NCI-H446 (cell line): ENCODE measurements around the gene ZNF438.

ENCODE experiments used
- DNase-seq, 2 experiments: peaks; one replicate each; lab custom pipeline; 2025; lab: John Stamatoyannopoulos, UW

ZNF438 gene

DNA sequence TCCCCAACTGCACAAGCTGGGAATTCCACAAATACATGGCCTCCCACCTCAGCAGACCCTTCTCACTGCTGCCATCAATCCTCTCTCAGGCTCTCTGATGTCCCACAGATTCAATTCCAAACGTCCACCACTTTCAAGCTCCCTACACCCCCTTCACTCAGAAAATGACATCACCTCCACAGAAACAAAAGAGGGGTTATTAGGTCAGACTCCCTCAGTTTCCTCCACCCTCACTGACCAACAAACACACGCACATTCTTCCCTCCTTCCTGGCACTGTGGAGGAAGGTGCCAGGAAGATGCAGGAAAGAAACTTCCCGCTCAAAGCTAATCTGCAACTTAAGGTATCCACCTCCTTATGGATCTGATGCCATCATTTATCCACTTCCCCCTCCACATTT lies 18.3 kb downstream of the ZNF438 start:
- no peak for DNase-seq

GRCh38 chr10:31011665-31012022 lies 20.0 kb downstream of the ZNF438 start:
- no peak for DNase-seq

GRCh38 chr10:31011017-31011664 lies 20.5 kb downstream of the ZNF438 start:
- no peak for DNase-seq

DNA sequence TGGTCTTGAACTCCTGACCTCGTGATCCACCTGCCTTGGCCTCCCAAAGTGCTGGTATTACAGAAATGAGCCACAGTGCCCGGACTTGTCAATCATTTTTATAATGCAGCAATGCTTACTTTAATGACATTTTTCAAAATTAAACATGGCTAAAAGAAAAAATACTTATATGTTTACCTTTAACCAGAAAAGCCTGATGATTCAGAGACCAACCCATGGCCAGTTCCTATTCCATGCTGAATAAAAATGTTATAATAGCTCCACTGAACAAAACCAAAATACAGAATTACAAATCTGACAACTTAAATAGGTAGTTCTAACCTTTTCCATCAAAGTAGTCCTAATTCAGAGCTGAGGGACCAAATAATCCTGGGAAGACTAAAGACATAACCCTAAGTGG lies 21.6 kb downstream of the ZNF438 start:
- DNase-seq, result no peak

DNA sequence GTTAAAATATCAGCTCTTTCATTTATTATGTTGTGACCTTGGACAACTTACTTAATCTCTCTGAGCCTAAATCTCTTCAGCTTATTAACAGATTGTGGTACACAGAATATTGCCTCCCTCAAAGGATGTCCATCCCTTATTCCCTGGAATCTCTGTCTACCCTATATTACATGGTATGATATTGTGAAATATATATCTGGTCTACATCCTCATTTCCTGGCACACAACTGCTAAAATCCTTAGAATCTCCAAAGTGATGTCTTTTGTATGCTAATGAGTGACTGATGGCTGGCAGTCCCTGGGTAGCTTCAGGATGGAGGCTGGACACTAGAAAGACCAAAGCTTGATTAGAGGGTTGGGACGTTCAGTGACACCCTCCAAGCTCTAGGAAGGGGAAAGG lies 25.8 kb downstream of the ZNF438 start:
- no peak for DNase-seq

DNA sequence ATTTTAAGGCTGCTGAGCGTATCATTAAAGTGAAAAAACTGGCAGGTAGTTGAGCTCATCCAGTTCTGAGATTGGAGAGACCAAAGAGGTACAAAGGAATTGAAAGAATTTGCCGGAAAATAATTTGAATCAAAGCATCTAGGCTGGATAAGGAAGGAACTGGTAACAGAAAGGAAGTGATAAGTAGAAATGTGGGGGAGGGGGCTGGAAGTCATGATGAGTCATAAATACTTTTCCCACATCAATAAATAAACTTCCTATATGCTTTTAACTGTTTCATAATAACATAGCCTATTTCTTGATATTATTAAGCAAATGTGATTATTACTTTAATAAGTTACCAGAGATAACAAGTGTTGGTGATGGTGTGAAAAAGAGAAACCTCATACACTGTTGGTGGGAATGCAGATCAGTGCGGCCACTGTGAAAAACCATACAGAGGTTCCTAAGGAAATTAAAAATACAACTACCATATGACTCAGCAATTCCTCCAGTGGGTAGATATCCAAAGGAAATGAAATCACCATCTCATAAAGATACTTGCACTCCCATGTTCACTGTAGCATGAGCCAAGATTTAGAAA lies 27.0 kb downstream of the ZNF438 start:
- DNase-seq, result no peak

- DNase-seq, result no peak
Measured at GRCh38 chr10:31001740-31002139, 29.9 kb downstream of the ZNF438 start.

DNA sequence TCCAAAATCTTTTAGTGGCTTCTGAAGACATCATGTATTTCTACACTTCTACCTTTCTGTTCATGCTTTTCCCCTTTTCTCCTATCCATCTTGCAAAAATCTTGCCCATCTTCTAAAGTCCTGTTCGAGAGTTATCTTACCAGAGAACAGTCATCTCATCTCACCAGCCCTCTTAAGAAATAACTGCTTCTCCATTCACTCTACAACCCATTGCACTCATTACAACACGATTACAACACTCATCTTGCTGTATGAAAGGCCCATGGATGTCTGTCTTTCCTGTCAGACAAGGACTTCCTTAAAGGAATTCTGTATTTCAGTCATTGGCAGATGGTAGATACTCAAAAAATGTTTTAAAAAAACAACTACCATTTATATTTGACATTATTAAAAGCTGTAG lies 30.8 kb downstream of the ZNF438 start:
- no peak for DNase-seq

GRCh38 chr10:31000071-31000782 lies 31.4 kb downstream of the ZNF438 start:
- no peak for DNase-seq

GRCh38 chr10:30999070-30999712 lies 32.5 kb downstream of the ZNF438 start:
- no peak for DNase-seq

GRCh38 chr10:30997536-30998235 lies 34.0 kb downstream of the ZNF438 start:
- DNase-seq, result no peak

- DNase-seq, result no peak
Measured at GRCh38 chr10:30996481-30997005, 35.1 kb downstream of the ZNF438 start.

- DNase-seq, result no peak
Measured at GRCh38 chr10:30995081-30995770, 36.4 kb downstream of the ZNF438 start.

GRCh38 chr10:30993155-30993554 lies 38.5 kb downstream of the ZNF438 start:
- DNase-seq, result no peak

DNA sequence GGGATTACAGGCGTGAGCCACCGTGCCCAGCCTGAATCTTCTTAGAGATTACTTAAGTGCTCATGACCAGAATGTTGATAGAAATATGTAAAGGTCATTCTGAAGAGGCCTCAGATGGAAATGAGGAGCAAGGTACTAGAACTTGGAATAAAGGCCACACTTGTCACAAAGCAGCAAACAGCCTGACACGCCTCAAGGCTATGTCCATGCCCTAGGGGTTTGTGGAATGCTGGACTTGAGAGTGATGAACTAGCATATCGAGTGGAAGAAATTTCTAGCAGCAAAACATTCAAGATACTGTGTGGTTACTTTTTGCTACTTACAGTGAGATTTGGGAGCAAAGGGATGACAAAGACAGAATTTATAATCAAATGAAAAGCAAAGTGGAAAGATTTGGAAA lies 39.0 kb downstream of the ZNF438 start:
- DNase-seq, result no peak

DNA sequence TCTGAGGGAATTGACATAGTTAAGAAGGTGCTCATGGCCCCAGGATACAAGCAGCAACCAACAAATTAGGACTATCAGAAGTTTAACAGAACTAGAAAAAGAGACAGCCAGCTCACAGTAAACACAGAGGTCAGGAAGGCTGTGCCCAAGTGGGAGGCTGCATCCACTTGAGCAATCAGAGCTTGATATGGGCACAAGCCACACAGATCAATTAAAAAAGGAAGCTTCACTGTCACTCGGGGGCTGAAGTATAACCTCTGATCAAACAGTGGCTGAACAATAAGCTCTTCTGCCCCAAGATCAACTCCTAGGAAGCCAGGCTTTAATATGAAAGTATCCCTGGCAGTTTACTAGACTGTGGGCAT lies 40.0 kb downstream of the ZNF438 start:
- DNase-seq, result no peak

DNA sequence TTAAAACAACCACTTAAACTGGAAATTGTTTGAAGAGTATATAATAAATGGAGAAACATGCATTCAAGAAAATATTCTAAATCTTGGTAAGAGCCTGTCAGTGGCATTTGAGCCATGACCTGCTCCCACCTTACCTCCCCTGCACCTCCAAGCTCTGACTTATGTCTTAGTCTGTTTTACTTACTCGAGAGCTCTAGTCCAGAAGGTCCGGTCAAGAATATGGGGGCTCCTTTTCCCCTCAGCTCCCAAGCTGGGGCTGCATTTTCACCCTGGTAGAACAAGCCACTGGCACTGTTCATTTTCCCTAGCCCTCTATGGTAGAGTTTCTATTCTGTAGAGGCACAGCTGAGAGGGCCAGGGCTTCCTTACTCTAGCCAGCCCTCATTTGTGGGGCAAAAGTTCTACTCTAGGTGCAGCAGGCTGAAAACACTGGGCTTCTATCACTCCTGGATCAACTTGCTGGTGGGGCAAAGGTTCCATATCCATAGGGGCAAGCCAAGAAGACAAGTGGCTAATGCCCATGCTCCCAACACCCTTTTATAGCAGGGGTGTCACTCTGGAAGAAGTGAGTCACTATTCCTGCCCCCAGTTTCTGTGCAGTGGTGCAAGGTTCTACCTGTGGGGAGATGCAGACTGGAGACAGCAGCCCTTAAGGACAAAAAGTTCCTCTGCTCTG lies 40.6 kb downstream of the ZNF438 start:
- DNase-seq, result no peak

DNA sequence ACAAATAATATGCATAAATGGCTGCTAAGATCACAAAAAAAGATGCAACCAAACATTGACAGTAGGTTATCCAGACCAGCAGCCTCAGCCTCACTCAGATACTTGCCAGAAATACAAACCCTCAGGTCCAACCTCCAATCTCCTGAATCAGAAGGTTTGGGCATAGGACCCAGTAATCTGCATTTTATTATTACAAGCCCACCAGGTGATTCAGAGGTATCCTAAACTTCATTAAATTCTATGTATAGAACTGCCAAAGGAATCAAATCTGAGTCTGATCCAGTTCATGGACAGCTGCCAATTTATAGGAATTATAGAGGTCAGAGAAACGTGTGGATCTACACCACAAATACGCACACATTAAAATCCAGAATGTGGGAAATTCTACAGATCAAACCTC lies 41.3 kb downstream of the ZNF438 start:
- no peak for DNase-seq

- no peak for DNase-seq
Measured at GRCh38 chr10:30988831-30989435, 42.7 kb downstream of the ZNF438 start.

DNA sequence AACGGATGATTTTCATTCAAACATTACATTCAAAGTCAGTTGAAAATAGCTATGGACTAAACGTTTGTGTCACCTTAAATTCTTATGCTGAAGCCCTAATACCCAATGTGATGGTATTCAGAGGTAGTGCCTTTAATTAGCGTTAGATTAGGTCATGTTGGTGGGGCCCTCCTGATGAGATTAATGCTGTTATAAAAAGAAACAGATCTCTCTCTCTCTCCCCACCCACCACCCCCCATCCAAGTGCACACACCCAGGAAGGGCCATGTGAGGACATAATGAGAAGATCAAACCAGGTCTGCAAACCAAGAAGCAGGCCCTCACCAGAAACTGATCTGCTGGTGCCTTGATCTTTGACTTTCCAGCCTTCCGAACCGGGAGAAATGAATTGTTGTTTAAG lies 44.2 kb downstream of the ZNF438 start:
- DNase-seq, result no peak
